Natural killer cell (primary cell): Measurements from ENCODE around the gene STAG3. TPM values are rescaled to one million over a fixed set of nuclear protein-coding genes. Genes with fewer than 3 reads are reported as not detected.

Experiments
- ATAC-seq, 3 donors: fragments of 150-1000 bp in 2 of 3; fragments of 200-7000 bp in 1 of 3; cut with Tn5 transposase; 1 replicate in 1 of 3; 2 replicates in 2 of 3; pipeline ENCODE4 v1.10.0; 2021; ENCODE audit warnings: mild to moderate bottlenecking in 2 of 3, moderate library complexity in 2 of 3
- DNase-seq, 2 donors: peaks; one replicate each; pipeline versions ENCODE4 v3.0.0 to v3.0.0-alpha.2; 2013 to 2021; ENCODE audit warnings: mixed read lengths in 1 of 2
- H3K27ac ChIP-seq: one replicate; pipeline ENCODE4 v1.5.1; 2013; ENCODE audit warnings: mild to moderate bottlenecking, low read length
- H3K27me3 ChIP-seq: one replicate; pipeline ENCODE4 v1.6.1; 2013; ENCODE audit warnings: low read length; ENCODE audit not compliant: control insufficient read depth, insufficient read depth
- H3K36me3 ChIP-seq: one replicate; pipeline ENCODE4 v1.6.1; 2013; ENCODE audit warnings: low read length; ENCODE audit not compliant: control insufficient read depth, insufficient read depth
- H3K4me1 ChIP-seq: one replicate; pipeline ENCODE4 v1.6.1; 2013; ENCODE audit warnings: low read length; ENCODE audit not compliant: control insufficient read depth, insufficient read depth
- H3K4me3 ChIP-seq: one replicate; pipeline ENCODE4 v1.5.1; 2013; ENCODE audit warnings: low read length
- H3K9me3 ChIP-seq: one replicate; pipeline ENCODE4 v1.6.1; 2013; ENCODE audit warnings: low read length; ENCODE audit not compliant: control insufficient read depth, insufficient read depth
- H3K27ac Mint-ChIP-seq, 2 donors: one replicate each; pipeline ENCODE4 v1.8.0; 2022; ENCODE audit warnings: mild to moderate bottlenecking in 2 of 2, mixed read lengths in 2 of 2, moderate library complexity in 1 of 2
- H3K27me3 Mint-ChIP-seq, 2 donors: one replicate each; pipeline ENCODE4 v1.8.0; 2022; ENCODE audit warnings: low read depth in 2 of 2, mixed read lengths in 2 of 2
- H3K36me3 Mint-ChIP-seq: one replicate; pipeline ENCODE4 v1.8.0; 2022; ENCODE audit warnings: mixed read lengths
- H3K4me1 Mint-ChIP-seq, 2 donors: one replicate each; pipeline ENCODE4 v1.8.0; 2022; ENCODE audit warnings: mixed read lengths in 2 of 2
- H3K4me3 Mint-ChIP-seq: one replicate; pipeline ENCODE4 v1.8.0; 2022; ENCODE audit warnings: mild to moderate bottlenecking, moderate library complexity, mixed read lengths
- H3K9me3 Mint-ChIP-seq, 2 donors: one replicate each; pipeline ENCODE4 v1.8.0; 2022; ENCODE audit warnings: mixed read lengths in 2 of 2
- CTCF ChIP-seq: fragments of 200-600 bp; IDR thresholded peaks from one replicate; pipeline ENCODE4 v1.8.0; 2022; ENCODE audit warnings: antibody characterized with exemption
- WGBS: methylation state at CpG from one replicate; pipeline ENCODE4 v1.1.7; 2013; ENCODE audit warnings: missing lambda C conversion rate; ENCODE audit not compliant: insufficient coverage; 5-methylcytosine and 5-hydroxymethylcytosine counted together
- intact Hi-C: fragments of 100-400 bp; cut with micrococcal nuclease; formaldehyde crosslinking; loops from one replicate; pipeline ENCODE4 v1.14.2; 2022
- total RNA-seq, 4 donors: library from RNA; stranded (reverse); fragments of 120-200 nt in 1 of 4; gene quantifications; one replicate each; pipeline versions ENCODE4 v1.2.3 to v1.2.4, GENCODE V29; 2013 to 2022

STAG3 gene
- total RNA-seq, 3 donors from 2014 or later (not counting 1 experiment from before 2014, with no cell fraction given) = 5.0 to 5.6 (median 5.5) TPM

GRCh38 chr7:100130608-100131453 lies 46.9 kb upstream of the STAG3 start:
- Histone ChIP-seq H3K4me1 (peaks cover 21% of the 10 kb centered on the region), H3K27ac (no peak overlapping the region), H3K4me3 (no peak overlapping the region), H3K27me3 (no peaks in the 10 kb centered on the region), H3K36me3 (no peaks in the 10 kb centered on the region), H3K9me3 (no peaks in the 10 kb centered on the region)
- Mint-ChIP-seq H3K9me3 (no peaks in the 10 kb centered on the region), H3K27me3 (peaks cover 0 to 6% of the 10 kb centered on the region in 2 donors), H3K36me3 (no peaks in the 10 kb centered on the region), H3K4me3 (peak overlapping the region; percentile 58), H3K27ac (no peak overlapping the region), H3K4me1 (peaks cover 17 to 32% of the 10 kb centered on the region in 2 donors)
- DNase-seq (peak; percentile 84 to 90), ATAC-seq (peak in 2 of 3 donors; percentile 25 to 28)
- intact Hi-C loops = loop anchor here (2.0 to 5.0 kb wide), 3 partner anchors 86 to 152 kb away; partner anchors contain the start of gene PVRIG
- WGBS = 15% methylated on average over 24 of the region's 24 CpGs
- peak; percentile 99 for TF ChIP-seq CTCF

GRCh38 chr7:100132126-100132525 lies 45.6 kb upstream of the STAG3 start:
- Mint-ChIP-seq H3K36me3 (no peaks in the 10 kb centered on the region), H3K27me3 (peaks cover 0 to 7% of the 10 kb centered on the region in 2 donors), H3K27ac (no peak overlapping the region), H3K4me1 (peaks cover 9 to 20% of the 10 kb centered on the region in 2 donors), H3K9me3 (no peaks in the 10 kb centered on the region), H3K4me3 (no peak overlapping the region)
- peaks cover 13% of the 10 kb centered on the region for H3K4me1 ChIP-seq
- intact Hi-C loops = loop anchor here (2.0 to 5.0 kb wide), 3 partner anchors 85 to 277 kb away; partner anchors contain the start of gene PVRIG
- DNase-seq (no peak), ATAC-seq (no peak)
- no peaks in the 10 kb centered on the region for H3K36me3 ChIP-seq
- no peak overlapping the region for H3K27ac ChIP-seq
- no peaks in the 10 kb centered on the region for H3K27me3 ChIP-seq
- H3K9me3 ChIP-seq = no peaks in the 10 kb centered on the region
- no peak for TF ChIP-seq CTCF
- H3K4me3 ChIP-seq = no peak overlapping the region
- WGBS = 56% methylated on average over 5 of the region's 7 CpGs

- H3K4me3 ChIP-seq = no peak overlapping the region
- H3K9me3 ChIP-seq = no peaks in the 10 kb centered on the region
- Mint-ChIP-seq H3K27me3 (peaks cover 0 to 7% of the 10 kb centered on the region in 2 donors), H3K36me3 (no peaks in the 10 kb centered on the region), H3K9me3 (no peaks in the 10 kb centered on the region), H3K27ac (no peak overlapping the region), H3K4me1 (peaks cover 9 to 20% of the 10 kb centered on the region in 2 donors), H3K4me3 (no peak overlapping the region)
- DNase-seq (peak; percentile 44 to 84), ATAC-seq (peak; percentile 81 to 84 (median 83))
- 29% methylated on average over 3 of the region's 3 CpGs for WGBS
- peaks cover 12% of the 10 kb centered on the region for H3K4me1 ChIP-seq
- TF ChIP-seq CTCF = peak; percentile 79
- H3K36me3 ChIP-seq = no peaks in the 10 kb centered on the region
- no peaks in the 10 kb centered on the region for H3K27me3 ChIP-seq
- no peak overlapping the region for H3K27ac ChIP-seq
- intact Hi-C loops = loop anchor here (2.0 to 5.0 kb wide), 3 partner anchors 85 to 276 kb away; partner anchors contain the start of gene PVRIG
These were observed 45.0 kb upstream of the STAG3 start for GRCh38 chr7:100132697-100133151.
